A673 (cell line): ENCODE results near the gene BACH1. TPM values are rescaled to one million over a fixed set of nuclear protein-coding genes. Genes with fewer than 3 reads are reported as not detected.

Source experiments
- BruUV-seq: library from RNA; stranded (reverse); fragments of 400-500 nt; replicated peaks from 2 replicates; lab custom pipeline; 2021; lab: Mats Ljungman, UMichigan
- CTCF ChIA-PET: fragments of 300-600 bp; sonication (Branson Sonifier 250); formaldehyde crosslinking; loops from one replicate; lab custom pipeline; 2022; ENCODE audit warnings: antibody characterized with exemption; lab: Charles Lee
- POLR2A ChIA-PET: fragments of 300-600 bp; sonication (Branson Sonifier 250); formaldehyde crosslinking; loops from one replicate; lab custom pipeline; 2022; ENCODE audit warnings: antibody characterized with exemption; ENCODE audit not compliant: low non-redundant PET; lab: Charles Lee
- DNase-seq: peaks from one replicate; pipeline ENCODE4 v3.0.0-alpha.2; 2015; ENCODE audit warnings: low spot score
- H3K27ac ChIP-seq: fragments of 200-600 bp; sonication (generic); 2 replicates; pipeline ENCODE4 v1.5.1; 2016; ENCODE audit warnings: mixed run types, low read depth, mild to moderate bottlenecking, mixed read lengths, antibody characterized with exemption, low read length; ENCODE audit not compliant: poor library complexity, severe bottlenecking
- H3K27me3 ChIP-seq: fragments of 200-600 bp; sonication (generic); replicated peaks from 2 replicates; pipeline ENCODE4 v1.6.1; 2017; ENCODE audit warnings: mixed run types, low read depth, mild to moderate bottlenecking, mixed read lengths, antibody characterized with exemption, low read length; ENCODE audit not compliant: insufficient read depth, poor library complexity
- H3K36me3 ChIP-seq: fragments of 200-600 bp; sonication (generic); 2 replicates; pipeline ENCODE4 v1.6.1; 2016; ENCODE audit warnings: mixed run types, mild to moderate bottlenecking, mixed read lengths, antibody characterized with exemption, low read length; ENCODE audit not compliant: insufficient read depth, poor library complexity, severe bottlenecking
- H3K4me1 ChIP-seq: fragments of 200-600 bp; sonication (generic); 2 replicates; pipeline ENCODE4 v1.6.1; 2017; ENCODE audit warnings: mixed run types, mild to moderate bottlenecking, mixed read lengths, antibody characterized with exemption, low read length; ENCODE audit not compliant: insufficient read depth, poor library complexity, severe bottlenecking
- H3K4me3 ChIP-seq: fragments of 200-600 bp; sonication (generic); 2 replicates; pipeline ENCODE4 v1.5.1; 2016; ENCODE audit warnings: low read depth, mixed run types, mild to moderate bottlenecking, mixed read lengths, low read length; ENCODE audit not compliant: poor library complexity, severe bottlenecking
- H3K9me3 ChIP-seq: fragments of 200-600 bp; sonication (generic); 2 replicates; pipeline ENCODE4 v1.6.1; 2016; ENCODE audit warnings: mixed run types, low read depth, mild to moderate bottlenecking, mixed read lengths, antibody characterized with exemption, low read length; ENCODE audit not compliant: poor library complexity, severe bottlenecking
- CTCF ChIP-seq: fragments of 300-800, 200-600 bp; sonication (generic); conservative IDR thresholded peaks from 2 replicates; pipeline ENCODE4 v1.5.1; 2017; ENCODE audit warnings: low read depth, mild to moderate bottlenecking, antibody characterized with exemption, low read length, moderate library complexity, mixed read lengths
- EZH2 ChIP-seq: fragments of 200-600 bp; sonication (generic); IDR thresholded peaks from 2 replicates; pipeline ENCODE4 v1.6.1; 2017; ENCODE audit warnings: borderline replicate concordance, low read depth, mild to moderate bottlenecking, mixed read lengths, antibody characterized with exemption, low read length; ENCODE audit not compliant: poor library complexity, severe bottlenecking
- intact Hi-C: fragments of 100-400 bp; cut with micrococcal nuclease; formaldehyde crosslinking; loops from one replicate; pipeline ENCODE4 v1.10.0; 2022; ENCODE audit not compliant: unreplicated experiment
- total RNA-seq: library from RNA; stranded (reverse); gene quantifications from 2 replicates; pipeline ENCODE4 v1.2.3, GENCODE V29; 2021

The BACH1 gene
- total RNA-seq, 1 experiment from 2014 or later, result 103 TPM

- H3K27me3 ChIP-seq, result no peaks in the 10 kb centered on the region
- ChIA-PET POLR2A (no interaction called here), CTCF (no interaction called here)
- peak overlapping the region; percentile 74 for H3K27ac ChIP-seq
- no peaks in the 10 kb centered on the region for H3K9me3 ChIP-seq
- TF ChIP-seq CTCF (no peak), EZH2 (no peak)
- intact Hi-C loops, result loop anchor here (10.0 kb wide), 1 partner anchor 249 kb away; no protein-coding TSS in a partner anchor
- BruUV-seq, result no TSS peak
- no peak for DNase-seq
- peaks cover 55% of the 10 kb centered on the region for H3K4me1 ChIP-seq
- peaks cover 6% of the 10 kb centered on the region for H3K36me3 ChIP-seq
- H3K4me3 ChIP-seq, result no peak overlapping the region
These were observed 44.8 kb downstream of the BACH1 start for GRCh38 chr21:29343519-29343918.

GRCh38 chr21:29346281-29346680 lies 47.6 kb downstream of the BACH1 start:
- peaks cover 3% of the 10 kb centered on the region for H3K36me3 ChIP-seq
- no peaks in the 10 kb centered on the region for H3K9me3 ChIP-seq
- no peaks in the 10 kb centered on the region for H3K27me3 ChIP-seq
- DNase-seq, result no peak
- intact Hi-C loops, result loop anchor here (10.0 kb wide), 1 partner anchor 251 kb away; no protein-coding TSS in a partner anchor
- H3K4me3 ChIP-seq, result no peak overlapping the region
- BruUV-seq, result no TSS peak
- H3K27ac ChIP-seq, result no peak overlapping the region
- ChIA-PET POLR2A (no interaction called here), CTCF (interaction anchor here (0.6 kb wide), 1 partner anchor 387 kb away, joined by 4 read pairs; no protein-coding TSS in a partner anchor)
- peaks cover 54% of the 10 kb centered on the region for H3K4me1 ChIP-seq
- no peak for TF ChIP-seq CTCF
- no peak for TF ChIP-seq EZH2

- intact Hi-C loops, result loop anchor here (10.0 kb wide), 1 partner anchor 252 kb away; no protein-coding TSS in a partner anchor
- Histone ChIP-seq H3K4me1 (peaks cover 49% of the 10 kb centered on the region), H3K4me3 (no peak overlapping the region), H3K27me3 (no peaks in the 10 kb centered on the region), H3K27ac (no peak overlapping the region), H3K9me3 (no peaks in the 10 kb centered on the region), H3K36me3 (peaks cover 3% of the 10 kb centered on the region)
- CTCF ChIA-PET, result interaction anchor here (0.5 kb wide), 1 partner anchor 10 kb away, joined by 3 read pairs; no protein-coding TSS in a partner anchor
- TF ChIP-seq EZH2 (no peak), CTCF (no peak)
- POLR2A ChIA-PET, result no interaction called here
- DNase-seq, result no peak
- no TSS peak for BruUV-seq
These were observed 48.0 kb downstream of the BACH1 start for GRCh38 chr21:29346771-29347170.
